HG03520 (cell line): ENCODE measurements around the gene TEKT4.
"Not testable (repeated sequence)": the region's sequence is repeated elsewhere in the genome, so short reads cannot be mapped to it uniquely, and the experiment has no call there.

ENCODE experiments used
- ATAC-seq: cut with Tn5 transposase; IDR thresholded peaks from one replicate; pipeline ENCODE4 v1.9.1; 2021; ENCODE audit warnings: mild to moderate bottlenecking, moderate library complexity; ENCODE audit not compliant: unreplicated experiment

The TEKT4 gene

GRCh38 chr2:94871226-94872087 is at the start of gene TEKT4:
TEKT4 (plus strand) TSS chr2:94871430; CDS start chr2:94871580, 150 bp downstream.
- no peak for ATAC-seq

- ATAC-seq, result not testable (repeated sequence)
Measured at GRCh38 chr2:94839224-94839623, 32.0 kb upstream of the TEKT4 start.

GRCh38 chr2:94856856-94857255 is 14.4 kb upstream of the TEKT4 start:
- ATAC-seq, result not testable (repeated sequence)

GRCh38 chr2:94857367-94858162 is 13.7 kb upstream of the TEKT4 start:
- not testable (repeated sequence) for ATAC-seq

- not testable (repeated sequence) for ATAC-seq
Measured at GRCh38 chr2:94858163-94858888, 12.9 kb upstream of the TEKT4 start.

- ATAC-seq, result no peak
Measured at GRCh38 chr2:94861308-94862152, 9.7 kb upstream of the TEKT4 start.

- ATAC-seq, result not testable (repeated sequence)
Measured at GRCh38 chr2:94862903-94863302, 8.3 kb upstream of the TEKT4 start.

- no peak for ATAC-seq
Measured at GRCh38 chr2:94869131-94869530, 2.1 kb upstream of the TEKT4 start.

GRCh38 chr2:94869552-94870439 is 1.4 kb upstream of the TEKT4 start:
- no peak for ATAC-seq

GRCh38 chr2:94870440-94871225 is 597 bp upstream of the TEKT4 start:
- no peak for ATAC-seq

- no peak for ATAC-seq
Measured at GRCh38 chr2:94872088-94872618, 923 bp downstream of the TEKT4 start.

- no peak for ATAC-seq
Measured at GRCh38 chr2:94872676-94873361, 1.6 kb downstream of the TEKT4 start.

- ATAC-seq, result no peak
Measured at GRCh38 chr2:94873362-94874276, 2.4 kb downstream of the TEKT4 start.

- peak; percentile 94 for ATAC-seq
Measured at GRCh38 chr2:94874277-94874997, 3.2 kb downstream of the TEKT4 start.

- ATAC-seq, result no peak
Measured at GRCh38 chr2:94875064-94875819, 4.0 kb downstream of the TEKT4 start.
